HG03520 (cell line): Measurements from ENCODE around the gene C4BPB.
"Not testable (repeated sequence)": the region's sequence is repeated elsewhere in the genome, so short reads cannot be mapped to it uniquely, and the experiment has no call there.

ENCODE experiments used
- ATAC-seq: cut with Tn5 transposase; IDR thresholded peaks from one replicate; pipeline ENCODE4 v1.9.1; 2021; ENCODE audit warnings: mild to moderate bottlenecking, moderate library complexity; ENCODE audit not compliant: unreplicated experiment

Gene C4BPB, protein sequence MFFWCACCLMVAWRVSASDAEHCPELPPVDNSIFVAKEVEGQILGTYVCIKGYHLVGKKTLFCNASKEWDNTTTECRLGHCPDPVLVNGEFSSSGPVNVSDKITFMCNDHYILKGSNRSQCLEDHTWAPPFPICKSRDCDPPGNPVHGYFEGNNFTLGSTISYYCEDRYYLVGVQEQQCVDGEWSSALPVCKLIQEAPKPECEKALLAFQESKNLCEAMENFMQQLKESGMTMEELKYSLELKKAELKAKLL

GRCh38 chr1:207088701-207089626 is at the start of gene C4BPB:
Gene C4BPB, plus strand, starts transcription at chr1:207088860. Its CDS starts 672 bp downstream, at chr1:207089532.
- ATAC-seq: no peak

DNA sequence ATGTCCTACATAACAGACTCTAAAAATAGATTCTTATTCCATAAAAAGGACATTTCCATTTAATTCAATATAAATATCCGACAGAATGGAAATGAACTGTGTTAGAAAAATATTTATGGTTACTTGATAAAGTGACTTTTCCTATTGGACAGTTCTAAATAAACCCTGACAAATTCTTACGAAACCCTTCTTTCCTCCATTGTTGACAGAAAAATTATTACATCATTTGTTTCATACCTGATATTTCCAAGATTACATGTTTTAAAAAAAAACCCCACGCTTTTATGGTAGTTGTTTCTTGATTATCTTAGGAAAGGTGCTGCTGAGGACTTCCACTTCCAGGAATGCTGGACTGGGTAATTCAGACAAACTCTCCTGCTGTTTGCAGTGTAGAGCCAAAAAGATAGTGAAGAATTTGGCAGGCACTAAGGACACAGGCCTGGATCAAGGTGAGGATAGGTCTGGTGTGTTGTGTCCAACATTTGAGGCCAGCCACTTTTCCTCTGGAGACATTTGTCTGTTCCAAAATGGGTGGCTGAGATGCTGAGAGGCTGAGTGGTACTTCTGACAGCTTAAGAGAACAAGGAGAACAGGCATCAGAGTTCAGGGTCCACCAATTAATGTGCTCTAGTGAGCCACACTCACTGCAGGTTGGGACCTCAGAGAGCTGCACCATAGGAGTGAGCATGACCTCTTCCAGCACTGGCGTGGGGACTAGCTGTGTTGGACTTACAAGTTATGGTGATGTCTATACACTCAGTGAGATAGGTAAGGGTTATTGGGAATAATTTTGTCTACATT is 49.1 kb upstream of the C4BPB start:
- ATAC-seq: no peak

DNA sequence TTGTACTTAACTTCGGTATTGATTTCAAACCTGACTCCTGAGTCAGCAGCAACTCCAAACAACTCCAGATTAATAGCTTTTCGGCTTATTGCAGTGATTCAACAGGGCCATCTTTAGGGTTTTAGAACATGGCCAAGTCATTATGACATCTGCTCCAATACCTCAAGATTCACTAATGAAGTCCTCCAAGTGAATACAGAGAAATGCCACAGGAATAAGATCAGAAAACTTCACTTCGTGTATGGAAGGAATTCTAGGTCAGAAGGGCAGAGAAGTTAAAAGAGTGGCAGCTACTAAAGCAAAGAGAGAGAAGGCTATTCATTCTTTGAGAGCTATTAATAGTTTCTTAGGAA is 48.5 kb upstream of the C4BPB start:
- no peak for ATAC-seq

- ATAC-seq: not testable (repeated sequence)
These were observed 47.3 kb upstream of the C4BPB start for GRCh38 chr1:207041397-207041796.

DNA sequence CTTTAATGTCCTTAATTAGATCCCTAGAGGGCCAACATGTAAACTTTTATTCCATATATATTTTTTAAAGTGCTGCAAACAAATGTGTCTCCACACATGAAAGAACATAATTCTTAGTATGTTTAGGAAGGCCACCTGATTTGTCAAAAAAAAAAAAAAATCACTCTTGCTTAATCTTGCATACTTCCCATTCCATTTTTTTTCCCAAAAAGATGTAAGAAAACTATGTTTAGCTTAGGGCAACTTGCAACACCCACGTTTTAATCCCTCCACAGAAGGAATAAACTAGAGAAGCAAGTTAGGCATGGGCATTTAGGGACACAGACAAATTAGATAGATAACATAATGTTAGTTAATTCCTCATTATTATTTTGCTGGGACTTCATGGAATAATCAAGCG is 43.2 kb upstream of the C4BPB start:
- no peak for ATAC-seq

DNA sequence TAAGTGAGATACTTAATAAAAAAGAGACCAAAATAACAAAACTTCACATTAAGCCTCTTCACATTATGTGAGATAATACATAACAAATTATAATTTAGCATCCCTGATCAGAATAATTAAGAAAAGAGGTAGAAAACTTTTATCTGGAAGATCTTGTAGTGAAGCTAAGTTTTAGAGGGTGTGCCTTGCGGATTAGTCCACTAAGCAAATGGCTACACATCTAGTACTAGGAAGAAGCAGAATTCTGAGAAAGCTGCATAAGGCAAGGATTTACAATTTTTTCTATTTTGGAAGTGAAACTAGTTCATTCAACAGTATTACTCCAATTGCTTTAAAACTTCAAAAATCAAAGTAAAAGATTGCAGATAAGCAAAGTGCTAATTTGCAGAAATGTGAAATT is 41.2 kb upstream of the C4BPB start:
- no peak for ATAC-seq

GRCh38 chr1:207048041-207048440 is 40.6 kb upstream of the C4BPB start:
- ATAC-seq: no peak

DNA sequence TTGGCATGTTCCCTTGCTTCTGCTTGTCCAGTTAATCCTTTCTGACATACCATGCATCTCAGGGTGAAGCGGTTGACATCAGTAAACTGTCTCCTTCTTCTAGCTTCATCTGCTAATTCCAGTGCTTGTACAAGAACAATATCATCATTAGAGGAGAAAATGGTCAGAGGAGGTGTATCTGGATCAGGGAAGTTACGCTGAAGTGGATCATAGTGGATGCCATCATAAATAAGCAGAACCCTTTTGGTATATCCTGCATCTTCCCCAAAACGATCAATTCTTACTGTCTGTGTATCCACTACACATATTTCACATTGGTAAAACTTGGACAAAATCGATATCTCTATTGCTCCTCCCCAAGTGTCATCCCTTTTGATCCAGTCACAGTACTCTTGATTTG is 39.6 kb upstream of the C4BPB start:
- ATAC-seq: no peak

DNA sequence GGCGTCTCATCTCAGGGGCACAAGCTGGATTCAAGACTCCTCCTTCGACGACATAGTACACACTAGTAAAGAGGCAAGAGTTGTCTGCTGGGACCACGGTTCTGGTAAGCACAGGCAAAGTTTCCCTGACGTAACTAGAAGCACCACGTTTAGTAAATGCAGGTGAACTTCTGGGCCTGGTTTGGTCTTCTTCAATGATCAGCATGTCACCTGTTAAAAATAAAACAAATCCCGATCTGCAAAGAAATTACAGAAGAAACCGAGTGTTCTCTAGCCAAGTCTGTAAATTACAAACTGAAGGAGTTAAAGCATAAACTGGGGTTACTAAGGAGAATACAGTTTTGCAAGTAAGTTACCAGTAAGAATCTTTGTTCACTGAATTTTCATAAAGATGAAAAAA is 39.1 kb upstream of the C4BPB start:
- no peak for ATAC-seq

GRCh38 chr1:207049974-207050391 is 38.7 kb upstream of the C4BPB start:
- ATAC-seq: no peak

DNA sequence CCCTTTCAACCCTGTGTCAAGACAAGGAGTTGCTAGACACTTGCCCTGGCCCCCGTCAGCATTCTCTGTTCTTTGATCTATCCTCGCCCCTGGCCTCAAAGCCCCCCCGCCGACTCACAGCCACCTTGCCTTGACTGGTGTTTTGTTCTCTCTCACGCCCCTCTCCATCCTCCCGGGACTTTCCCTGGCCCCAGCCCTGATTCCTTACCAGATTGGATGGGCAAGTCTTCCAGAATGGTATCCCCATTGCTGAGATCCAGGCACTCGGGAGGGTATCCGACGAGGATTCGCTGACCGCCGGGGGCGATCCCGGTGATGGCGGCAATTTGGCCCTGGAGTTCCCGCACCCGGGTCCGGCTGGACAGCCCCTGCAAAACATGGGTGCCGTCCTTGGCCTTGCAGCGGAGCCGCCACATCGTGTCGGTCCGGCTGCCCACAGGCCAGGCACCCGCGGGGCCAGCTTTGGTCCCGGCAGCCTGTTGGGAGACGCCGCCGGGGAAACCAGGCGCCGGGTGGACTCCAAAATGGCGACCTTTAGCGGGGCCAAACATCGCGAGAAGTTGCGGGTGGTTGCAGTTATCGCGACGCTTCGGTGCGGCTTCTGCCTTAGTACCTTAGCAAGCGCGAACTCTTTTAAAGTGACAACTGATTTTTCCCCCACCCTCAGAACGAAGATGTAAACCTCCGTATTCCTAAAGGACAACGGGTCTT is 38.0 kb upstream of the C4BPB start:
- ATAC-seq: peak; percentile 47

- ATAC-seq: no peak
These were observed 37.3 kb upstream of the C4BPB start, which contains the start of gene YOD1 for GRCh38 chr1:207051191-207051943. Gene YOD1, minus strand, starts transcription at chr1:207051208. Its CDS starts 178 bp downstream, at chr1:207051030.

DNA sequence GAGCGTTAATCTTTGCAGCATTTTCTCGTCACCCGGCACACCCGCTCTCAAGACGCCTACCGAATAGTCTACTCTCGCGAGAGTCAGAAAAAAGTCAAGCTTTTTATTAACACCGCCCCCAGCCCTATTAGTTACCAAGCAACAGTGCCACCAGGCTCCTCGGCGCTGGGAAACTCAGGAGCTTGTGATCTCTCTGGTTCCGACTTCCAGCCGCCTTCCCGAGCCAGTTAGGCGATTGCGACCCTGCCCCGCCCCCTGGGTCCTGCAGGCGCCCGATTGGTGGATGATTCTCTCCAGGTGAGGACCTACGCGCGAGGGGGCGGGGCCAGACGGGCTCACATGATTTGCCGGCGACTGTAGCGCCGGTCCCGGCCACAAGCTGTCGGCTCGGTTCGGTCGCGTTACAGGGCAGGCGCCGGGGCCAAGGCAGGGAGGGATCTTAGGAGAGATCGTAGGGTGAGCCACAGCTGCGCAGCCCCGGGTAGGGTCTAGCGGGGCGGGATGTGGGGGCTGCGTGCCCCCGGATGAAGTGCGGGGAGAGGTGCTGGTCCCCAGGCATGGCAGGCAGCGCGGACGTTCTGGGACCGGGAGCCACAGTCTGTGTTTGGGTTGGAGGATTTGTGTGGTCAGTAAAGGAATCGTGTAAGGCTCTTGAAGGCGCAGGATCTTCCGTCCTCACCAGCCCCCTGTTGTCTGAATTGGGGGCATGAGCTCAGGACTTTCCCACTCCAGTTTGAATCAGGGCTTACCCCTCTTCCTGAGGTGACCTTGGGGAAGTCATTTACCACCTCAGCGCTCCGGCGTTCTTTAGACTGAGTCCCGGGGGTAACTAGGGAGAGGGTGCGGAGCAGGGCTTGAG is 35.5 kb upstream of the C4BPB start, which contains the start of gene PFKFB2:
PFKFB2 (plus strand) TSS at position 365 of the 859 bp plus-strand sequence. CDS start 1,443 bp downstream, outside the sequence.
- ATAC-seq: peak; percentile 75

- no peak for ATAC-seq
These were observed 34.2 kb upstream of the C4BPB start for GRCh38 chr1:207054491-207054890.

DNA sequence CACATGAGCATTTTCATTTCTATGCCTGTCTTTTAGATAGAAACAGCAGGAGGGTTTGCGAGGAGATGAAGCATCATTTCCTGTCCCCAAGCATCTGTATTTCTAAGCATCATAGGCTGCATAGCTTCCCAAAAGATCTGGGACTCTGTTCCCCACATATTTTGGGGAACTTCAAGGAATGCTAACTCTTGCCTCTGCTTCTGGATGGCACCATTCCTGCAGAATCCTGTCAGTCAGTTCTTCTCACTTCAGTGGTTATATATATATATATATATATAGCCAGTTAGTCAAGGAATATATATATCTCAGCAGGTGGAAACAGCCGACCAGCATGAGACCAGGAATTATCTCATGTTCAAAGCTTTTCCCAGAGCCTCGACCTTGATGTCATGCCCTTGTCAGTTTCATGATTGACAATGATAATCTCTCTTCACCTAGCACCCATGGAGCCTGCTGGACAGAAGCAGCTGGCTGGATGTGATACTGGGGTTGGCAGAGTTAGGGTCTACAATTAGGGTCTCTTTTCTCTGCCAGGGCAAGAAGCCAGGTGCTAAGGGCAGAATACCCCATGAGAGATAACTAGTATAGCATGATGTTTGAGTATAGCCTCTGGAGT is 33.2 kb upstream of the C4BPB start:
- no peak for ATAC-seq

DNA sequence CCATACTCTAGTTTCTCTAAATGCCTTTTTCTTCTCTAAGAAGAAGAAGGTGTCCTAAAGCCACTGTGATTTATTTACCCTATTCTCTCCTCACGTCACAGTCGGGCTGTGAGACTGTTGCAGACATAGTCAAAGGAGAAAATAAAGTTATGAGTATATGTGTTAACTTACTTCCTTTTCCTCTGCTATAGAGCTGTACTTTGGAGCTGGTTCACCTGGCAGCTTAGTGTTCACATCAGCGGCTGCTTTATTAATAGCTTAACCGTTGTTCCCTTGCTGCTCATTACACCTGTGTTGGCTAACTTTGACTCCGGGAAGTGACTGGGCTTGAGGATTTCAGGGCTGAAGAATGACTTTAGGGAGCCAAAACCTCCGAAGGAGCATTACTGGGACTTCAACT is 32.0 kb upstream of the C4BPB start:
- no peak for ATAC-seq

DNA sequence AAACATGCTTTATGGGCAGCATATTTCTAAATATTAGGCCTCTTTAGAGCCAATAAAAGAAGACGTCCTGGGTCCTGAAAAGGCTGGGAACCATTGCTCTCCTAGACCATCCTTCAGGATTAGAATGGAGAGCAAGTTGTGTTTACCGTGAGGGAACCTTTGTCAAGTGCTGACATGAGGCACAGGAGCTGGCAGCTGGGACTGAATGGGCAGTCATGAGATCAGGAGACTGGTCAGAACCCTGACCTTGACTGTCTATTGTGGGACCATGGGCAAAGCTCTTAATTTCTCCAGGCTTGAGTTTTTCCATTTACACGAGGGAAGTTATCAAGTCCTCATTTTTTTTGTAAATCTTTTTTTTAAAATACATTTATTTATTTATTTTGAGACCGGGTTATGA is 30.4 kb upstream of the C4BPB start:
- no peak for ATAC-seq
